HG02870 (cell line): Measurements from ENCODE around the gene PXYLP1.
A peak's percentile ranks its signal among the peaks of the same experiment; 100 is the strongest.

ENCODE experiments used
- ATAC-seq: cut with Tn5 transposase; IDR thresholded peaks from one replicate; pipeline ENCODE4 v1.9.1; 2021; ENCODE audit warnings: mild to moderate bottlenecking, moderate library complexity; ENCODE audit not compliant: unreplicated experiment

PXYLP1 gene

DNA sequence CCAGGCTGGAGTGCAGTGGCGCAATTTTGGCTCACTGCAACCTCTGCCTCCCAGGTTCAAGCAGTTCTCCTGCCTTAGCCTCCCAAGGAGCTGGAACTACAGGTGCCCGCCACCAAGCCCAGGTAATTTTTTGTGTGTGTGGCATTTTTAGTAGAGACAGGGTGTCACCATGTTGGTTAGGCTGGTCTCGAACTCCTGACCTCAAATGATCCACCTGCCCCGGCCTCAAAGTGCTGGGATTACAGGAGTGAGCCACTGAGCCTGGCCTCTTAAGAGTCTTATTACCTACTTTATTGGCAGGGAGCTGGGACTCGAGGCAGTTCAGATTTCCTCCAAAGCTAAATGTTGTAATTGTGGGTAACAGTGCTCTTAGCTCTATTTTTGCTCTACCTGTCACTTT, 16.4 kb downstream of the PXYLP1 start:
- no peak for ATAC-seq

DNA sequence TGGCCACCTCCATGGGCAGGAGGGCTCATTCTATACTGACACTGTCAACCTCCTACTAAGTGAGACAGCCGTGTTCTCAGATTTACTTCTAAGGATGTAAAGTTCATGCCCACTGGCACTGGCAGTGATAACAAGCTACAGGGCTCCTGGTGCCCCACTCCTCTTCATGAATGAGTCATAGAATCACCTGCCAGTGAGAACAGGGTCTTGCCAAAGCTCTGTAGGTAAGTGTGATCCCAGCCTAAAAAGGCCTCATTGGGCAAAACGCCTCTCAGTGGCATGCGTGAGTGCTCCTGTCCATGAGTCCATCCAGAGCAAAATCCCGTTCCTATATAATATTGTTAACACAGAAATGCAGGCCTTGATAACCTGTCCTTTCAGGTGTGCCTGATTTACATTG, 17.4 kb downstream of the PXYLP1 start:
- no peak for ATAC-seq

DNA sequence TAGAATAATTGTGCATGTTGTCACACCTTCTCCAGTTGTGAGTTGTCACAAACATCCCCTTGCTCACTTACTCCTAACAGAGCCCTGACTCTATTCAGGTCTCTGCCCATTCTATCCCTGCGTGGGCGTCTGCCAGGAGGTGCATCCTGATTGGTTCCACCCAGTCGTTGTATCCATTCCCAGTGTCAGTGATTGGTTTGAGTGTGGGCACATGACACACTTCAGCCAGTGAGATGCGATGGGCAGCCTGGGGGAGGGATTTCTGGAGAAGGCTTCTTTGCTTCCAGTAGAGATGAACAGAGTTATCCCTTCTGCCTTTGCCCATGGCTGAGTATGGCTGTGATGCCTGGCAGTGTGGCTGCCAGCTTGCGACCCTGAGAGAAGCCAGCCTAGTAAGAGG, 18.7 kb downstream of the PXYLP1 start:
- ATAC-seq, result no peak

GRCh38 chr3:141250828-141251227, 19.2 kb downstream of the PXYLP1 start:
- no peak for ATAC-seq

- no peak for ATAC-seq
Measured at GRCh38 chr3:141253326-141253725, 21.7 kb downstream of the PXYLP1 start.

- ATAC-seq, result no peak
Measured at GRCh38 chr3:141253811-141254210, 22.2 kb downstream of the PXYLP1 start.

- no peak for ATAC-seq
Measured at GRCh38 chr3:141255137-141255845, 23.7 kb downstream of the PXYLP1 start.

DNA sequence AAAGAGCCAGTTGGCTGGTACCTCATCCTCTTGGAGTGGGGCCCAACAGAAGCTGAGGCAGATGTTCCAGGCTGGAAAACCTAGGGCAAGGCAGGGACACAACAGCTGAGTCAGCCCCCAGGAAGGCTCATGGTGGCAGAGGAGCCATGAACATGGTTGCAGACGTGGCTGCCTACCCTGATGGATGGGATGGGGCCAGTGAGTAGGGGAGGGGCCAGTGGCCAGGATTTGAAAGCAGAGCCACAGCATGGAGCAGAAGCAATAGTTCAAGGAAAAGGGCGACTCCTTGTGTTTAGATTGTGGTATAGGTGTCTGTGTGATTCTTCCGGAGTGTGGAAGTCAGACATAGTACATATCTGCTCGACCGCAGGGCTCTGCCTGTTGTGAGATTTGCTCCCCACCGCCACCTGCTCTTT, 24.2 kb downstream of the PXYLP1 start:
- ATAC-seq, result no peak

- no peak for ATAC-seq
Measured at GRCh38 chr3:141256820-141257219, 25.2 kb downstream of the PXYLP1 start.

DNA sequence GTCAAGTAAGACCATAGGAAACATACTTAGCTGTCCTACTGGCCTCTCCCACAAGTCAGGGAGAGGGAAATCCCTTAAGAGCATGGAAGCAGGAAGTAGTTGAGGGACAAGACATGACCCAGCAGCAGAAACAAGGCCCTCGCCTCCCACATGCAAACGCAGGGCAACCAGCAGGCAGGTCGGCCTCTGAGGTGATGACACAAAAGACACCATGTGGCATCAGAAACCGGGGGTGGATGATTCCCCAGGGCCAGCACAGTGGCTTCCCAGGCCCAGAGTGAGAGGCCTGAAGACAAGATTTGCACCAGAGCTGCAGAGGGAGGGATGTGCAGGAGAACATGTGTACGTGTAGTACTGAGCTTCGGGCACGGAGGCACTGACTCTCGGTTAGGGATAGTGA, 26.3 kb downstream of the PXYLP1 start:
- no peak for ATAC-seq

DNA sequence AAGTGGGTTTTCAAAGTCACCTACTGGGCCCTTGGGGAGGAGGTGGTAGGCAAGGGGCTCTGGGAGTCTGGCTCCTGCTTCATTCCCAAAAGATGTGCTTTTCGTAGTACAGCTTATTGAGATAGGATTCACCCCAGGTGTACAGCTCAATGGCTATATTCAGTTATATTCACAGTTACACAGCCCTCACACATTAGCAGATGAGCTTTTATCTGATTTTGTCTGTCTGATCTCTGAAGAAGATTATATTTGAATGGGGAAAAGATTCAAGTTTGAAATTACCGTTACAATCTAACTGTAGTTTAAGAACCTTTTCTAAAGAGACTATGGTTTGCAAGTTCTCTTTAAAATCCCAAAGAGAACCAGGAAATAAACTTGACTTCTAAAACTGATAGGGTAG, 27.3 kb downstream of the PXYLP1 start:
- no peak for ATAC-seq

GRCh38 chr3:141259821-141260629, 28.4 kb downstream of the PXYLP1 start:
- no peak for ATAC-seq

DNA sequence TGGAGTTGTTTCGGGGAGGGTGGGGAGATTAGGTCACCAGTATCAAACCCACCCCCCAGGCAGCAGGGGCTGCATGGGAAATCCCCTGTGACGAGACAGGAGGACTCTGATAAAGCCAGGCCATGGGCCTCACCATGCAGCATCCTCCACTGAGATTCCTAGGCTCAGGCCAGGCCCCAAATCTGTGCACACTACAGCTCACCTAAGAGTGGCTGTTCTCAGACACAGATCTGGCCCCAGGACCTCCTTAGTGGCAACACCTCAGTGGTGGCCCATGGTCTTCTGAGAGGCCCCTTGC, 29.0 kb downstream of the PXYLP1 start:
- ATAC-seq, result no peak

GRCh38 chr3:141261472-141262307, 30.1 kb downstream of the PXYLP1 start:
- ATAC-seq, result no peak

- no peak for ATAC-seq
Measured at GRCh38 chr3:141262308-141262705, 30.7 kb downstream of the PXYLP1 start.

GRCh38 chr3:141266186-141266585, 34.6 kb downstream of the PXYLP1 start:
- ATAC-seq, result no peak

GRCh38 chr3:141266797-141267555, 35.4 kb downstream of the PXYLP1 start:
- ATAC-seq, result peak; percentile 73

- ATAC-seq, result no peak
Measured at GRCh38 chr3:141267629-141268028, 36.0 kb downstream of the PXYLP1 start.

- no peak for ATAC-seq
Measured at GRCh38 chr3:141268306-141268705, 36.7 kb downstream of the PXYLP1 start.

DNA sequence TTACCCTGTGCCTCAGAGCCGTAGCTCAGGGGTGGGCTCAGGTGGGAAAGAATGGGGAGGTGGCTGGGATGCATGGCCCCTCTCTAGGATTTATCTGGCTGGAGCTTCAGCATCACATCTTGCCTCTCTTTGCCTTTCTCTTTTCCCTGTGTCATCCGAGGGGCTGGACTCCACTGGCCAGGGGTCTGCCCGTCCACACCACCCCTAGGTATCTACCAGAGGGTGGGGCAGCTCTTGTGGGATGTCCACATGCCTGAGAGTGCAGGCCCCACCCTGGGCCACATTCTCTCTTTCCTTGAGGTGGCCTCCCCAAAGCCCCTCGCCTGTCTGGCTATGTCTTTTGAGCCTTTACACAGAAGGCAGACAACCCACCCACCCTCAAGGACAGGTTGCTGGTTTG, 37.2 kb downstream of the PXYLP1 start:
- ATAC-seq, result no peak

GRCh38 chr3:141269961-141270360, 38.3 kb downstream of the PXYLP1 start:
- no peak for ATAC-seq
